NCI-H2227 (cell line): ENCODE measurements around the gene ST3GAL3.

ENCODE experiments used
- DNase-seq: peaks from one replicate; lab custom pipeline; 2025; ENCODE audit not compliant: unreplicated experiment; lab: John Stamatoyannopoulos, UW

Gene ST3GAL3

DNA sequence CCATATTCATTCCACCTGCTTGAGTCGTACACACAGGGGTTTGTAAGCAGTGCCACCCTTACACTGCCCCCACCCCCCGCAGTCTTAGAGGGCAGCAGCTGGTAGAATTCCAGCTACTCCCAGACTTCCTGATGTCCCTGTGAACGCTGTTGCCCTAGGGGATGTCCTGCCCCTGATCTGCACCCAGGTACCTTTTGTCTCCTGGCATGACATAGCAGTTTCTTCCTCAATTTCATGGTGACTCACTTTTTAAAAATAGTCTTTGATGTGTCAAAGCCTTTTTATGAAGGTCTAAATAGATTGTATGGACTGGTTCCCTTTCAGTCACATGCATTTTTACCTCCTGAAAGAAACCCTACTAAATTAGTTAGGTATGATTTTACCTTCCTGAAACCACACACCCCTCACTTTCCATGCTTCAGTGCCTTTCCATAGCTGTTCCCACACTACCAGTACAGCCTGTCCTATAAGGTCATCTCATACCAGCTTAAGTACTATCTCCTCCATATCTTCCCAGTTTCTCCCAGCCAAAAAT is 76.4 kb downstream of the ST3GAL3 start:
- DNase-seq = no peak

- no peak for DNase-seq
These were observed 79.0 kb downstream of the ST3GAL3 start for GRCh38 chr1:43786201-43786958.

DNA sequence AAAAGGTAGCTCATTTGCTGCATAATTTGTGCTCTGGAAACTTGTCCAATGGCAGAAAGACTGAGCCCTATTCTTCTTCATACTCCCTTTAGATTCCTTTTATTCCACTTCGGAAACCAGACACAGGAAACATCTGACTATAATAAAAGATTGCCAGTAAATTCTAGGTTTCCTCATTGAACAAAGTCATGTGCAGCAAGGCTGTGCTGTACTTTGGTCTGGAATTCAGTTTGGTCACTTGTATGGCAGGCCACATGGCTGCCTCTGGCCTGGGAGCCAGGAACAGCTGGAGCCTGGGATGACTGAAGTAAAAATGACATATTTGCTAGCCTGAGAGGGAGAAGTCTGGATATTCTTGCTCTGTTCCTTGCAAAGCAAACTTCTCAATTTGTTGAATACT is 79.6 kb downstream of the ST3GAL3 start:
- no peak for DNase-seq

DNA sequence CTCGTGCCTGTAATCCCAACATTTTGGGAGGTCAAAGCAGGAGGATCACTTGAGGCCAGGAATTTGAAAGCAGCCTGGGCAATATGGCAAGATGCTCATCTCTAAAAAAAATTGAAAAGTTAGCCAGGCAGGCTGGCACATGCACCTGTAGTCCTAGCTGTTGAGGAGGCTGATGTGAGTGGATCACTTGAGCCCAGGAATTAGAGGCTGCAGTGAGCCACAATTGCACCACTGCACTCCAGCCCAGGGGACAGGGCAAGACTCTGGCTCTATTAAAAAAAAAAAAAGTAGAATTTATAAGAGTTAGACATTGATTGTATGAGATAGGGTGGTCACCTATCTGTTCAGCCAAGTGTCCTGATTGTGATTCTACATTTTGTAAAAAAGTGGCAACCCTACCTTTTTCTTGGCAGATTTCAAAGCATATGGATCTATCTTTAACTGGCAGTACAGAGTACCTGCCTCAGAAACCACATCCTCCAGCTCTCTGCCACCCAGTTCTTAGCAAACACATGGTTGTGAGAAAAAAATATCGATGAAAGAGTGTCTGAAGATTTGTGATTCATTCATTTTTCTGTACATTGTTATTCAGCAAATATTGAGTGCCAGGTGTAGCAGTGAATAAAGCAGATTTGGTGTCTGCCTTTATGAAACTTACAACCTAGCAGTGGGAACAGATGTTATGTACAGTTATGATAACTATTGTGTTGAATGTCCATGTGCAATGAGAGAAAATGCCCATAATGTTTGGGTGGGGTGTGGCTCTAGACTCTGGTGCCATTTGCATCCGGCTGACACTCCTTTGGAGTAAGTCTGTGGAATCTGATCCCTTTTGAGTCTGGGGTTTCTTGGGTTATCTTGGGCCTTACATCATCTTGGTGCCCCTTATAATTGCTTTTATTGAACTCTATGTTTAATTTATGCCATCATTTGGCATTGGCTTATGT is 82.5 kb downstream of the ST3GAL3 start:
- DNase-seq = no peak

GRCh38 chr1:43791243-43791642 is 83.9 kb downstream of the ST3GAL3 start:
- no peak for DNase-seq

DNA sequence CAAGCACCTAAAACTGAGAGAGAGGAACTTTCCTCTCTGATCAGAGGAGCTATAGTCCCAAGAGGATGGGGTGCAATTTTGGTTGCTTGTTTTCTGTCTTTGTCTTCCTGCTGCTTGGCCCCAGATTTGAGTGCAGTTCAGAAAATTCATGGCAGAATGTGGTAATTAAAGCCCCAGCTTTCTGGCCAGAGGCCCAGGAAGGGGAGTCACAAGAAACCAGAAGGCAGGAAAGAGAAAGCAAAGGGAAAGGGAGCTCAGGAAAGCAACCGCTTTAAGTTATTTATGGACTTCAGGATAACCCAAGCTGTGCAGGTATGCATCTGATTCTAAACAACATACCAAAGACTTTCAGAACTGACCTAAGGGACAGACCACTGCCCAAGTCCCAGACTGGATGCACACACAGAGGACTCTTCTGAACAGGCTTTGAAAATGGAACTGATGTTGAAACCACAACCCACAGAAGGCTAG is 88.8 kb downstream of the ST3GAL3 start:
- DNase-seq = peak; percentile 8

- DNase-seq = no peak
These were observed 90.6 kb downstream of the ST3GAL3 start for GRCh38 chr1:43797891-43798290.

- no peak for DNase-seq
These were observed 92.6 kb downstream of the ST3GAL3 start for GRCh38 chr1:43799656-43800635.

GRCh38 chr1:43800771-43801170 is 93.4 kb downstream of the ST3GAL3 start:
- DNase-seq = no peak

DNA sequence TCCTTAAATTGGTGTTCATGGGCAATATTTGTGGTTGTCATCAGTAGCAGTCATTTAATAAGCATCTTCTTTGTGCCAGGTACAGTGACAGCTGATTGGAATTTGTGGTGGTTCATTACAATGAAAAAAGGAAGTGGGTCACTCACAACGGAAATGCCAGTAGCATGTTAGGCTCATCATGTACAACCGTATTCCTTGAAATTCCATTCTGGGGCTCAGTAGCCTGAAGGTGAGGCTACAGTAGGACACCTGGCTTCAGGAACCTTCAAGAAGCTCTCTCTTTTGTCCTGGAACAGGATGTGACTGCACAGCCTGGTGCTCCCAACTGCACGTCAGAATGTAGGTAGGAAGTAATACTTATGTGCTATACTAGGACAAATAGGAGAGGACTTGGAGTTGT is 93.9 kb downstream of the ST3GAL3 start:
- no peak for DNase-seq

GRCh38 chr1:43802356-43802980 is 95.1 kb downstream of the ST3GAL3 start:
- DNase-seq = no peak

GRCh38 chr1:43803105-43803504 is 95.8 kb downstream of the ST3GAL3 start:
- no peak for DNase-seq

GRCh38 chr1:43803646-43804045 is 96.3 kb downstream of the ST3GAL3 start:
- DNase-seq = no peak

- no peak for DNase-seq
These were observed 97.2 kb downstream of the ST3GAL3 start for GRCh38 chr1:43804569-43804968.

DNA sequence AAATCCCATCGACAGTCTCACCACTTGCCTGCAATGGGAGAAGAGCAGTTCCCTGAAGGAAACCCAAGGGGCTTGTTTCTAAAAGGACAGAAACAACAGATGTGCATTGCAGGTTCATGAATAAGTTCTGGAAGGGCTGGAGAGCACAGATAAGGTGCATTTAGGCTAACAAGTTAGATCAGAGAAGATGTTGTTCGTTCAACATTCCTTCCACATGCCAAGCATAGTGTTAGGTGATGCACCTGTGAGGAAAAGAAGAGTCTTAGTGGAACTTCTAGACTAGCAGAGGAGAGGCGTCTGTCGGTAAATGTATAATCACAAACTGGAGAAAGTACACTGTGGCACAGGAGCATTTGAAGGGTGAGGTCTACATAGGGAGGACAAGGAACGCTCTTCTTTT is 98.0 kb downstream of the ST3GAL3 start:
- DNase-seq = no peak

DNA sequence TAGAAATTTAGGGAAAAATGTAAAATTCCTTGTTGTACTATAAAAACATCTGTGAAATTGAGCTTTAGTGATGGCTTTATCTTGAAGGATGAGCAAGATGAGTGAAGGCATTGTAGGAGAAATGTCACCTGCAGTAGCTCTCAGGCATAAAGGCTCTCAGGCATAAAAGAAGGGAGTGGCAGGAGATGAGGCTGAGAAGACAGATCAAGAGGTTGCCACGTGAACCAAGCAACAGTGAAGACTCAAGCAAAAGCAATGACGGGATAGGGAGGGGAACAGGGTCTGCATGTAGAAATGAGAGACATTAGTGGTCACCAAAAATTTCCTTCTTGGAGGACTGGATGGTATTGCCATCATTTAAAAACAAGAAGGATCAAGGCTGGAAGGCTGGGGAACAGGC is 98.8 kb downstream of the ST3GAL3 start:
- DNase-seq = no peak

- DNase-seq = no peak
These were observed 101.8 kb downstream of the ST3GAL3 start for GRCh38 chr1:43809097-43809673.

GRCh38 chr1:43812579-43812978 is 105.2 kb downstream of the ST3GAL3 start:
- no peak for DNase-seq

GRCh38 chr1:43814401-43814800 is 107.1 kb downstream of the ST3GAL3 start:
- DNase-seq = no peak
